Transverse colon (tissue), 4 donors: ENCODE results near the gene AKAP6. TPM values are rescaled to one million over a fixed set of nuclear protein-coding genes. Genes with fewer than 3 reads are reported as not detected.

ENCODE experiments used
- DNase-seq: peaks from one replicate; pipeline ENCODE4 v3.0.0-alpha.2; 2019
- H3K27ac ChIP-seq, 4 donors: fragments of 200-600 bp; sonication (generic); 2 replicates each; pipeline ENCODE4 v1.5.1; 2016 to 2018; ENCODE audit warnings: inconsistent platforms in 4 of 4
- H3K27me3 ChIP-seq: fragments of 200-600 bp; sonication (generic); 2 replicates; pipeline ENCODE4 v1.5.1; 2017; ENCODE audit warnings: inconsistent platforms
- H3K36me3 ChIP-seq, 4 donors: fragments of 200-600 bp; sonication (generic); 2 replicates each; pipeline ENCODE4 v1.5.1; 2017 to 2019; ENCODE audit warnings: inconsistent platforms in 4 of 4
- H3K4me1 ChIP-seq, 4 donors: fragments of 200-600 bp; sonication (generic); 2 replicates each; pipeline ENCODE4 v1.5.1; 2017 to 2020; ENCODE audit warnings: inconsistent platforms in 4 of 4
- H3K4me3 ChIP-seq, 4 donors: fragments of 200-600 bp; sonication (generic); 1 replicate in 1 of 4; 2 replicates in 3 of 4; pipeline versions ENCODE4 v1.5.1 to v1.6.1; 2017 to 2019; ENCODE audit warnings: inconsistent platforms in 4 of 4
- H3K9me3 ChIP-seq, 2 donors: fragments of 200-600 bp; sonication (generic); 2 replicates each; pipeline ENCODE4 v1.5.1; 2017 to 2019; ENCODE audit warnings: inconsistent platforms in 2 of 2
- CTCF ChIP-seq, 5 experiments: fragments of 200-600 bp in 3 of 5; fragments of 450-650 bp in 2 of 5; sonication (generic) in 3 of 5; IDR thresholded peaks; 1 replicate in 2 of 5; 2 replicates in 3 of 5; pipeline ENCODE4 v1.5.1; 2016 to 2017; ENCODE audit warnings: antibody characterized with exemption in 5 of 5, inconsistent platforms in 3 of 5, mild to moderate bottlenecking in 2 of 5, moderate library complexity in 1 of 5
- EP300 ChIP-seq: sonication (generic); formaldehyde crosslinking; IDR thresholded peaks from one replicate; pipeline ENCODE4 v1.6.1; 2017; ENCODE audit warnings: antibody characterized with exemption, low read depth
- POLR2A ChIP-seq: fragments of 450-650 bp; IDR thresholded peaks from one replicate; pipeline ENCODE4 v1.6.1; 2016; ENCODE audit warnings: antibody characterized with exemption, mild to moderate bottlenecking, moderate library complexity
- POLR2AphosphoS5 ChIP-seq, 3 donors: sonication (generic); formaldehyde crosslinking; IDR thresholded peaks; one replicate each; pipeline ENCODE4 v1.6.1; 2016; ENCODE audit warnings: antibody characterized with exemption in 3 of 3
- WGBS, 2 donors: methylation state at CpG; one replicate each; pipeline ENCODE4 v1.1.5; 2018; ENCODE audit warnings: low coverage in 1 of 2; 5-methylcytosine and 5-hydroxymethylcytosine counted together
- in situ Hi-C, 4 donors: fragments of 200-750 bp; cut with MboI; loops; one replicate each; pipeline versions ENCODE4 v1.15.0 to v1.15.1; 2017; ENCODE audit warnings: low sequenced_read_pairs in 3 of 4, low pct_ligation_motif_present in 1 of 4, low pct_unique_long_range_greater_than_20kb in 1 of 4
- intact Hi-C: fragments of 100-400 bp; cut with DNase I; formaldehyde crosslinking; loops from one replicate; pipeline ENCODE4 v1.15.1; 2023; ENCODE audit warnings: low total_unique reads
- total RNA-seq, 4 donors: library from RNA; depleted of rRNA; stranded (reverse); fragments of >200 nt; gene quantifications; one replicate each; pipeline ENCODE4 v1.1.0, GENCODE V29; 2016

The AKAP6 gene
- total RNA-seq, 4 donors from 2014 or later, result 6.3 to 16.7 (median 9.7) TPM

DNA sequence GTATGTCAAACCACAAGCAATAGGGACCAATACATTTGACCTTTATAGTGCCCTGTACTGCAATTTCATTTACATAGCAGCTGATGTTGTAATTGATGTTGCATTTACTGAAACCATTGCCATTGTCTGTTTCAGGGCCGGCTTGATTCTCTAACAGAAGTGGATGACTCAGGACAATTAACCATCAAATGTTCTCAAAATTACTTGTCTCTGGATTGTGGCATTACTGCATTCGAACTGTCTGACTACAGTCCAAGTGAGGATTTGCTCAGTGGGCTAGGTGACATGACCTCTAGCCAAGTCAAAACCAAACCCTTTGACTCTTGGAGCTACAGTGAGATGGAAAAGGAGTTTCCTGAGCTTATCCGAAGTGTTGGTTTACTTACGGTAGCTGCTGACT is 216.0 kb downstream of the AKAP6 start:
- WGBS, 2 donors, result 73 to 81% methylated on average over 4 of the region's 4 CpGs

DNA sequence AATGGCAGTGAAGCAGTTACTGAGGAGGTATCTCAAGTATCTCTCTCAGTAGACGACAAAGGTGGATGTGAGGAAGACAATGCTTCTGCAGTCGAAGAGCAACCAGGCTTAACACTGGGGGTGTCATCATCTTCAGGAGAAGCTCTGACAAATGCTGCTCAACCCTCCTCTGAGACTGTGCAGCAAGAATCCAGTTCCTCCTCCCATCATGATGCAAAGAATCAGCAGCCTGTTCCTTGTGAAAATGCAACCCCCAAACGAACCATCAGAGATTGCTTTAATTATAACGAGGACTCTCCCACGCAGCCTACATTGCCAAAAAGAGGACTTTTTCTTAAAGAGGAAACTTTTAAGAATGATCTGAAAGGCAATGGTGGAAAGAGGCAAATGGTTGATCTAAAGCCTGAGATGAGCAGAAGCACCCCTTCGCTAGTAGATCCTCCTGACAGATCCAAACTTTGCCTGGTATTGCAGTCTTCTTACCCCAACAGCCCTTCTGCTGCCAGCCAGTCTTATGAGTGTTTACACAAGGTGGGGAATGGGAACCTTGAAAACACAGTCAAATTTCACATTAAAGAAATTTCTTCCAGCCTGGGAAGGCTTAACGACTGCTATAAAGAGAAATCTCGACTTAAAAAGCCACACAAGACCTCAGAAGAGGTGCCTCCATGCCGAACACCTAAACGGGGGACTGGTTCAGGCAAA is 216.6 kb downstream of the AKAP6 start:
- no peak overlapping the region for H3K27ac ChIP-seq
- no peak for TF ChIP-seq POLR2A
- no peak for TF ChIP-seq EP300
- no peak for TF ChIP-seq CTCF (IDR thresholded peaks at IDR 0.05)
- TF ChIP-seq POLR2AphosphoS5 (IDR thresholded peaks at IDR 0.05), result no peak
- H3K9me3 ChIP-seq, result no peaks in the 10 kb centered on the region
- H3K4me3 ChIP-seq, result no peak overlapping the region
- in situ Hi-C loops, result no loop called here
- no peaks in the 10 kb centered on the region for H3K36me3 ChIP-seq
- peaks cover 0 to 12% (median 0%) of the 10 kb centered on the region in 4 donors for H3K4me1 ChIP-seq
- H3K27me3 ChIP-seq, result no peaks in the 10 kb centered on the region
- WGBS, 2 donors, result 48 to 57% methylated on average over 7 to 10 of the region's 10 CpGs
- DNase-seq, result no peak
- intact Hi-C loops, result no loop called here

More for the DNA sequence above, 216.0 kb downstream of the AKAP6 start:
- peaks cover 0 to 12% (median 0%) of the 10 kb centered on the region in 4 donors for H3K4me1 ChIP-seq
- no peak overlapping the region for H3K4me3 ChIP-seq
- intact Hi-C loops, result no loop called here
- H3K27ac ChIP-seq, result no peak overlapping the region
- DNase-seq, result no peak
- no peaks in the 10 kb centered on the region for H3K27me3 ChIP-seq
- no peak for TF ChIP-seq CTCF (IDR thresholded peaks at IDR 0.05)
- no peak for TF ChIP-seq POLR2A
- no peak for TF ChIP-seq POLR2AphosphoS5 (IDR thresholded peaks at IDR 0.05)
- TF ChIP-seq EP300, result no peak
- H3K9me3 ChIP-seq, result no peaks in the 10 kb centered on the region
- in situ Hi-C loops, result no loop called here
- H3K36me3 ChIP-seq, result no peaks in the 10 kb centered on the region

GRCh38 chr14:32546246-32546645 is 217.1 kb downstream of the AKAP6 start:
- H3K27ac ChIP-seq, result no peak overlapping the region
- H3K4me3 ChIP-seq, result no peak overlapping the region
- in situ Hi-C loops (no loop called here), intact Hi-C loops (no loop called here)
- no peaks in the 10 kb centered on the region for H3K9me3 ChIP-seq
- peaks cover 0 to 12% (median 0%) of the 10 kb centered on the region in 4 donors for H3K4me1 ChIP-seq
- 62% methylated on average over 2 of the region's 2 CpGs; no CpG with 5 or more reads in 1 of the 2 donors for WGBS, 2 donors
- no peaks in the 10 kb centered on the region for H3K27me3 ChIP-seq
- TF ChIP-seq CTCF (IDR thresholded peaks at IDR 0.05) (no peak), POLR2AphosphoS5 (IDR thresholded peaks at IDR 0.05) (no peak)
- H3K36me3 ChIP-seq, result no peaks in the 10 kb centered on the region
- DNase-seq, result no peak

DNA sequence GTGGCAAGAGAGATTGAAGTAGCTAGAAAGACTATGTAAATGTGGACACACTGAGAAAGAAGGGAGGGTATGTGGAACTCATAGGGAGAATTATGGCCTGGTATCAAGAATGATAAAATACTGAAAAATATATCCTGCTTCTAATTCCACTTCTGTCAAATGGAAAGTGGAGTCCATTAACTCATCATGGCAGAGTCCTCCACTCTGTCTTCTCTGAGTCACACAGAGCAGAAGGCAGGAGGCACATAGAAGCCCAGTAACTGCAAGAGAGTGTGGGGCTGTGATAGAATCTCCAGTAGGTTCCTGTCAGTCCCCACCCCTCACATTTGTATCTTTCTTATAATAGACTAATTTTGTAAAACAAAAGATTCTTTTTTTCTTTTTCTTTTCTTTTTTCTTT is 223.7 kb downstream of the AKAP6 start:
- no peaks in the 10 kb centered on the region for H3K36me3 ChIP-seq
- H3K4me1 ChIP-seq, result no peaks in the 10 kb centered on the region
- H3K9me3 ChIP-seq, result no peaks in the 10 kb centered on the region
- no peak overlapping the region for H3K27ac ChIP-seq
- no peak for TF ChIP-seq EP300
- TF ChIP-seq CTCF (IDR thresholded peaks at IDR 0.05), result no peak
- TF ChIP-seq POLR2A, result no peak
- TF ChIP-seq POLR2AphosphoS5 (IDR thresholded peaks at IDR 0.05), result no peak
- DNase-seq, result no peak
- H3K4me3 ChIP-seq, result no peak overlapping the region
- in situ Hi-C loops (loop anchor here in 3 of 4 donors (10.0 to 25.0 kb wide), 3 partner anchors 298 to 1760 kb away; no protein-coding TSS in a partner anchor), intact Hi-C loops (no loop called here)
- H3K27me3 ChIP-seq, result no peaks in the 10 kb centered on the region
